ENCODE data around the gene CCDC148. TPM values are rescaled to one million over a fixed set of nuclear protein-coding genes. Genes with fewer than 3 reads are reported as not detected.
"Not testable (repeated sequence)": the region's sequence is repeated elsewhere in the genome, so short reads cannot be mapped to it uniquely, and the experiment has no call there.

Gene CCDC148
- polyA plus RNA-seq, 2 of the 4 experiments (the other 2 are of a cell fraction) = 0.41 to 0.85 TPM

- Histone ChIP-seq H3K4me1 (no peaks in the 10 kb centered on the region), H3K4me2 (no peak overlapping the region), H3K27ac (no peak overlapping the region), H3K4me3 (no peak overlapping the region), H3K9me3 (no peaks in the 10 kb centered on the region)
- no peak for FAIRE-seq
- POLR2A ChIA-PET = no interaction called here
- WGBS (ENCODE audit: missing lambda C conversion rate) = 20% methylated on average over 1 of the region's 1 CpG
- no peak for TF ChIP-seq TFCP2L1 (CRISPR knock-in tag; IDR thresholded peaks at IDR 0.05)
- TF ChIP-seq RARB (CRISPR knock-in tag; IDR thresholded peaks at IDR 0.05) = no peak
- TF ChIP-seq JUNB (IDR thresholded peaks at IDR 0.05) = no peak
- TF ChIP-seq ZC3H11A (IDR thresholded peaks at IDR 0.05) = no peak
- no peak for TF ChIP-seq CBX2 (IDR thresholded peaks at IDR 0.05; ENCODE audit: borderline replicate concordance, low read depth)
- no peak for TF ChIP-seq HEYL (CRISPR knock-in tag; IDR thresholded peaks at IDR 0.05)
- ATAC-seq = no peak
- CTCF ChIA-PET = no interaction called here
- no peak for DNase-seq (ENCODE audit: low read depth in 1 of 2, low spot score in 1 of 2)
Measured at GRCh38 chr2:158357122-158357521, 99.4 kb downstream of the CCDC148 start.

GRCh38 chr2:158351466-158351816 is 105.1 kb downstream of the CCDC148 start:
- CTCF ChIA-PET; FAIRE-seq; DNase-seq (ENCODE audit: low read depth in 1 of 2, low spot score in 1 of 2); POLR2A ChIA-PET; H3K4me2 ChIP-seq; H3K4me1 ChIP-seq; H3K9me3 ChIP-seq; H3K4me3 ChIP-seq; ATAC-seq; H3K27ac ChIP-seq: not testable (repeated sequence)
- WGBS (ENCODE audit: missing lambda C conversion rate) = no CpG with 5 or more reads among the region's 14 CpGs

GRCh38 chr2:158350751-158351465 is 105.6 kb downstream of the CCDC148 start:
- H3K4me3 ChIP-seq; CTCF ChIA-PET; H3K9me3 ChIP-seq; ATAC-seq; FAIRE-seq; H3K4me1 ChIP-seq; H3K4me2 ChIP-seq; POLR2A ChIA-PET; H3K27ac ChIP-seq; DNase-seq (ENCODE audit: low read depth in 1 of 2, low spot score in 1 of 2): not testable (repeated sequence)
- WGBS (ENCODE audit: missing lambda C conversion rate) = 84% methylated on average over 19 of the region's 20 CpGs

- no peaks in the 10 kb centered on the region for H3K9me3 ChIP-seq
- 80% methylated on average over 2 of the region's 2 CpGs for WGBS (ENCODE audit: missing lambda C conversion rate)
- no peak overlapping the region for H3K4me3 ChIP-seq
- TF ChIP-seq MYC (IDR thresholded peaks at IDR 0.05; ENCODE audit: borderline replicate concordance, low read length) = no peak
- no peak for TF ChIP-seq MAX (IDR thresholded peaks at IDR 0.05)
- no peak for TF ChIP-seq CHD4 (IDR thresholded peaks at IDR 0.05; ENCODE audit: borderline replicate concordance)
- TF ChIP-seq FOSL2 (IDR thresholded peaks at IDR 0.05) = no peak
- no peak for TF ChIP-seq FOSL2 (CRISPR knock-in tag; IDR thresholded peaks at IDR 0.05)
- no peak for TF ChIP-seq JUN (IDR thresholded peaks at IDR 0.05)
- TF ChIP-seq RARB (CRISPR knock-in tag; IDR thresholded peaks at IDR 0.05) = no peak
- no peak for TF ChIP-seq NFE2L2 (conservative IDR thresholded peaks at IDR 0.05; ENCODE audit: low read length)
- no peak for TF ChIP-seq JUNB (IDR thresholded peaks at IDR 0.05)
- no peak for TF ChIP-seq TP53 (CRISPR knock-in tag; IDR thresholded peaks at IDR 0.05)
- no peak for TF ChIP-seq ESRRA (IDR thresholded peaks at IDR 0.05; ENCODE audit: borderline replicate concordance, low read length)
- CTCF ChIA-PET = no interaction called here
- POLR2A ChIA-PET = no interaction called here
- no peaks in the 10 kb centered on the region for H3K4me1 ChIP-seq
- no peak for DNase-seq (ENCODE audit: low read depth in 1 of 2, low spot score in 1 of 2)
- no peak for ATAC-seq
- no peak overlapping the region for H3K4me2 ChIP-seq
- no peak for FAIRE-seq
- H3K27ac ChIP-seq = no peak overlapping the region
Measured at GRCh38 chr2:158346032-158346431, 110.5 kb downstream of the CCDC148 start.

- CTCF ChIA-PET = no interaction called here
- TF ChIP-seq CHD4 (IDR thresholded peaks at IDR 0.05; ENCODE audit: borderline replicate concordance) = no peak
- TF ChIP-seq JUNB (IDR thresholded peaks at IDR 0.05) = no peak
- TF ChIP-seq CBX8 (IDR thresholded peaks at IDR 0.05) = no peak
- TF ChIP-seq POLR2A (IDR thresholded peaks at IDR 0.05; ENCODE audit: low read length) = no peak
- no peak for TF ChIP-seq HOXB13 (CRISPR knock-in tag; IDR thresholded peaks at IDR 0.05; ENCODE audit: low read depth)
- TF ChIP-seq TFCP2L1 (CRISPR knock-in tag; IDR thresholded peaks at IDR 0.05) = no peak
- no peak for TF ChIP-seq SMC3 (IDR thresholded peaks at IDR 0.05)
- no peak for TF ChIP-seq NFE2L2 (conservative IDR thresholded peaks at IDR 0.05; ENCODE audit: low read length)
- no peak for TF ChIP-seq CTCF (IDR thresholded peaks at IDR 0.05)
- TF ChIP-seq GATA3 (IDR thresholded peaks at IDR 0.05; ENCODE audit: borderline replicate concordance) = no peak
- no peak for TF ChIP-seq RCOR1 (IDR thresholded peaks at IDR 0.05; ENCODE audit: low read depth, low read length)
- no peak for TF ChIP-seq HDAC2 (IDR thresholded peaks at IDR 0.05)
- TF ChIP-seq HOXA7 (CRISPR knock-in tag; IDR thresholded peaks at IDR 0.05) = no peak
- TF ChIP-seq PBX3 (IDR thresholded peaks at IDR 0.05) = no peak
- no peak overlapping the region for H3K27ac ChIP-seq
- FAIRE-seq (no peak), DNase-seq (ENCODE audit: low read depth in 1 of 2, low spot score in 1 of 2) (no peak), ATAC-seq (no peak)
- no peaks in the 10 kb centered on the region for H3K9me3 ChIP-seq
- no peak overlapping the region for H3K4me2 ChIP-seq
- H3K4me3 ChIP-seq = no peak overlapping the region
- no peaks in the 10 kb centered on the region for H3K4me1 ChIP-seq
- POLR2A ChIA-PET = no interaction called here
Measured at GRCh38 chr2:158339513-158339912, 117.0 kb downstream of the CCDC148 start.
